Measurements from ENCODE around the gene CACNG6. TPM values are rescaled to one million over a fixed set of nuclear protein-coding genes. Genes with fewer than 3 reads are reported as not detected.

The CACNG6 gene
- total RNA-seq, 1 experiment from 2014 or later: 1.0 TPM

DNA sequence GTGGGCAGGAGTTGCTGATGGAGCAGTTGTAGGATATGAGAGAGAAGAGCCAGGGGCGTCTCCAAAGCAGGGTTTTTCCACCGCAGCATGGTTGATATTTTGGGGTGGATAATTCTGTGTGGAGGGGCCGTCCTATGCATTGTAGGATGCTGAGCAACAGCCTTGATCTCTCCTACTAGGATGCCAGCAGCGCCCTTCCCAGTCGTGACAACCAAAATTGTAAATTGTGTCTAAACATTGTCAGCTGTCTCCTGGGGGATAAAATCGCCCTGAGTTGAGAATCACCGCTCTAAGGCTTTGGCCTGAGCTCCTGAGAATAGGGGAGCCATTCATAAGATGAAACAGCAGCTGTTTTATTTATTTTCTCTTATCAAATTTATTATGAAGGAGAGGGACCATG, 24.5 kb upstream of the CACNG6 start:
- DNase-seq (ENCODE audit: low read depth): no peak

GRCh38 chr19:53969366-53969765, 22.1 kb upstream of the CACNG6 start:
- no peak for DNase-seq (ENCODE audit: low read depth)

DNA sequence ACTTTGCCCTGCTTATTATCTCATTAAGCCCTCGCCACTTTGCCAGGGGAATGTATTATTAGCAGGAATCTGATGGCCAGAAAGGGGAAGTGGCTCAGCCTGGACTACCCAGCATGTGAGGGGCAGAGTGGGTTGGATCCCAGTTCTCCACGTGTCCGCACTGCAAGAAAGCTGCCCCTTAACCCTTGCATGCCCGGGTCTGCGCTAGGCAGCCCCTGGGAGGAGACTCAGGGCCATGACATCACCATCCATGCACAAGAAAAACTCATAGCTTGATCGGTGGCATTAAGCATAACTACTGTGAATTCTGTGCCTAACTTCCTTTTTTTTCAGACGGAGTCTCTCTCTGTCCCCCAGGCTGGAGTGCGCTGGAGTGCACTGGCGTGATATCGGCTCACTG, 19.8 kb upstream of the CACNG6 start:
- DNase-seq (ENCODE audit: low read depth): no peak

- peak; percentile 90 for DNase-seq (ENCODE audit: low read depth)
These were observed 13.9 kb upstream of the CACNG6 start for GRCh38 chr19:53977429-53977990.

DNA sequence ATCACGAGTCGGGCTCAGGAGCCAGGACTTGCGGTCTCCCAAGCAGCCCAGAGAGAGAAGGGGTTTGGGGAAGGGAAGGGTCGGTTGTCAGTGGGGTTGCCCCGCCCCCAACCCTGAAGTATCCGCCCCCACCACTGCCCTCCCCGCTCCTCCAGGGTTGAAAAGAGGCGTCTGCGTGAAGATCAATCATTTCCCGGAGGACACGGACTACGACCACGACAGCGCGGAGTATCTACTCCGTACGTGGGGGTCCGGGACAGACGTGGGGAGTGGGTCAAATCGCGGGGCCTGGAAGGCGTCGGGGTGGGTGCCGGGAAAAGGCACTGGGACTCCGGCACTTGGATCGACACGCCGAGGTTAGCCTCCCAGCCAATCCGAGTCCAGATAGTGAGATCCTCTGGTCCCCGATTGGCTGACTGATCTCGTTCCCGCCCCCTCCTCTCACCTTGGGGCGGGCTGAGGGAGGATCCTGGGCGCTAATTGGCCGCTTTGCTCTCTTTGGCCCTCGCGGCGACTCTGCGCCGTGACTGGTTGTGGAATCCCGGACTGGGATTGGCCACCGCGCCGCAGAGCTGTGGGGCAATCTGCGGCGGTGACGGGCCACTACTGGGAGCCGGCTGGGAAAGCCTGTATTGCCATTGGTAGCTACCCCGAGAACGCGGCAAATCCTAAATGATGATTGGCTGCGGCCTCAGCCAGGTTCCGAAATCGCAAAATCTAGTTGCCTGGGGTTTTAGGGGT, 13.3 kb upstream of the CACNG6 start:
- peak; percentile 97 for DNase-seq (ENCODE audit: low read depth)

DNA sequence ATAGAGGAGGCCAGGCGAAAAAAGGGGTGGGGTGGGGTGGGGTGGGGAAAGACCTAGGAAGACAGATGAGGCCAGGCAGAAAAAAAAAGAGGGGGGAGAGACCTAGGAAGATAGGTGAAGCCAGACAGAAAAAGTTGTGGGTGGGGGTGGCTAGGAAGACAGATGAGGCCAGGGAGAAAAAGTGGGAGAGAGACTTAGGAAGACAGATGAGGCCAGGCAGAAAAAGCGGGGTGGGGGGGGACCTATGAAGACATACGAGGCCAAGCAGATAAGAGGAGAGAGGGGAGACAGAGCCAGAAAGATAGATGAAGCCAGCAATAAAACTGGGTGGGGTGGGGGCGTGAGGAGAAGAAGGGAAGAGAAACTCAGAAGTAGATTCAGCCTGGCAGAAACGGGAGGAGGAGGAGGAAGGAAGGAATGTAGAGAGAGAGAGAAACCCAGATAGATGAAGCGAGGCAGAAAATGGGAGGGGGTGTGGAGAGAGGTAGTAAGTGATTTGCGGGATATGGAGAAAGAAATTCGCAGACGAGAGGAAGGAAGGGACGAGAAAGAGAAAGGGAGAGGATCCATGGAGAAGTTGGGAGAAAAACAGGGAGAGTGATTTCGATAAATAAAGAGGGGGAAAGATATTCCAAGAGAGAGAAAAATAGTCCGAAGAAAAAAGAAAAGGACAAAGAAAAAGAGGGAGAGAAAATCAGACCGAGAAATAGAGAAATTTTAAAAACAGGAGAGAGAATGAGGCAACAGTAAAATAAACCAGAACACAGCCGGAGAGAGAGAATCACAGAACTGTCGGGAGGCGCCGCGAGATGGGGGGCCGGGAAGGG, 12.2 kb upstream of the CACNG6 start:
- DNase-seq (ENCODE audit: low read depth): no peak

GRCh38 chr19:53980539-53981375, 10.7 kb upstream of the CACNG6 start:
- peak; percentile 68 for DNase-seq (ENCODE audit: low read depth)

- DNase-seq (ENCODE audit: low read depth): no peak
These were observed 10.0 kb upstream of the CACNG6 start for GRCh38 chr19:53981376-53981951.

- DNase-seq (ENCODE audit: low read depth): peak; percentile 43
These were observed 9.4 kb upstream of the CACNG6 start for GRCh38 chr19:53982001-53982451.

GRCh38 chr19:53982611-53983010, 8.8 kb upstream of the CACNG6 start:
- DNase-seq (ENCODE audit: low read depth): peak; percentile 76

DNA sequence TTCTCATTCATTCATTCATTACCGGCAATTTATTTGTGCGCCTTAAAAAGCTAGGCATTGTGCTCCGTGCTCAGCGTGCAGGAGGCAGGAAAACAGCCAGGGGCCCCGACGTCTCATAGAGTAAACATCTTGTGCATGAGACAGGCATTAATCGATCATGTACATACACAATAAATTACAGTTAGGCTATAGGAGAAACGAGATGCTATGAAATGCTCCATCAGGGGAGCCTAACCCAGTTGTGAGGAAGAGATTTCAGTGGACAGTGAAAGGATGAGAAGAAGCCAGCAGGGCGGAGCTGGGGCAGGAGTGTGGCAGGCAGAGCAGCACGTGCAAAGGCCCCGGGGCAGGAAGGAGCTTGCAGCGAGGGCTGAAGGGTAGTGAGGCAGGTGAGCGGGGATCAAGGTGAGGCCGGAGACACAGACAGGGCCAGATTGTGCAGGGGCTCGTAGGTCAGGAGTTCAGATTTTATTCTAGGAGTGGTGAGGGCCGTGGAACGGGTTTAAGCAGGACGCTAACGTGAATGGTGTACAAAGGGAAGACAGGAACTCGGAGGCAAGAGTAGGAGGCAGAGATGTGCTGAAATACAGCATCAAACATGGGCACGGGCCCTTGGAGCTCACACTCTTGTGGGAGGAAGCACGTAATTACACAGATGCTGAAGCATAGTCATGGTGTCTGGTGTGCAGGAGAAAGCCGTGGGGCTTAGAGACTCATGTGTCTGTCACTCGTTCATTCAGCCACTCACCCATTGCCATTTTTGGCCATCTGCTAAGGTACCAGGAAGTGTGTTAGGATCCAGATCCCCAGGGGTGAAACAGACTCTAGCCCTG, 7.8 kb upstream of the CACNG6 start:
- DNase-seq (ENCODE audit: low read depth): no peak

DNA sequence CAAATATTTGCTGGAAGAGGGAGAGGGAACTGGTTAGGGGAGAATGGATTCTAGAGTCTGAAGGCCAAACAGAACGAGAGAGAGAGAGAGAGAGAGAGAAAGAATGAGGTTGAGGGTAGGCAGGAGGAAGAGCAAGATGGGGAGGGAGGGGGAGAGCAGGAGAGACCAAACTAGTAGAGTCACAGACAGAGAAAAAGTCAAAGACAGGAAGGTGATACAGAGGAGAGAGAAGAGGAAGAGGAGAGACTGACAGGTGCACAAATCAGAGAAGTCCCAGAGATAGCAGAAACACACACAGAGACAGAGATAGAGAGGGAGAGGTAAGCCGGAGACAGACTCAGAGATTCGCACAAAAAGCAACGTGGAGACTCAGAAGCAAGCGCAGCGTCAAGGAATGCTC, 5.6 kb upstream of the CACNG6 start:
- no peak for DNase-seq (ENCODE audit: low read depth)

DNA sequence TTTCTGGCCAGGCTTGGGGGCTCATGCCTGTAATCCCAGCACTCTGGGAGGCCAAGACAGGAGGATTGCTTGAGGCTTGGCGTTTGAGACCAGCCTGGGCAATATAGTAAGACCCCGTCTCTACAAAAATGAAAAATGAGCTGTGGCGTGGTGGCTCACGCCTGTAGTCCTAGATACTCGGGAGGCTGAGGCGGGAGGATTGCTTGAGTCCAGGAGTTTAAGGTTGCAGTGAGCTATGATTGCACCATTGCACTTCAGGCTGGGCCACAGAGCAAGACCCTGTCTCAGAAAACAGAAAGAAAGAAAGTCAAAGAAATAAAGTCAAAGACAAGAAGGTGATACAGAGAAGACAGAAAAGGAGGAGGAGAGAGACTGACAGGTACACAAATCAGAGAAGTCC, 2.5 kb upstream of the CACNG6 start:
- DNase-seq (ENCODE audit: low read depth): no peak

DNA sequence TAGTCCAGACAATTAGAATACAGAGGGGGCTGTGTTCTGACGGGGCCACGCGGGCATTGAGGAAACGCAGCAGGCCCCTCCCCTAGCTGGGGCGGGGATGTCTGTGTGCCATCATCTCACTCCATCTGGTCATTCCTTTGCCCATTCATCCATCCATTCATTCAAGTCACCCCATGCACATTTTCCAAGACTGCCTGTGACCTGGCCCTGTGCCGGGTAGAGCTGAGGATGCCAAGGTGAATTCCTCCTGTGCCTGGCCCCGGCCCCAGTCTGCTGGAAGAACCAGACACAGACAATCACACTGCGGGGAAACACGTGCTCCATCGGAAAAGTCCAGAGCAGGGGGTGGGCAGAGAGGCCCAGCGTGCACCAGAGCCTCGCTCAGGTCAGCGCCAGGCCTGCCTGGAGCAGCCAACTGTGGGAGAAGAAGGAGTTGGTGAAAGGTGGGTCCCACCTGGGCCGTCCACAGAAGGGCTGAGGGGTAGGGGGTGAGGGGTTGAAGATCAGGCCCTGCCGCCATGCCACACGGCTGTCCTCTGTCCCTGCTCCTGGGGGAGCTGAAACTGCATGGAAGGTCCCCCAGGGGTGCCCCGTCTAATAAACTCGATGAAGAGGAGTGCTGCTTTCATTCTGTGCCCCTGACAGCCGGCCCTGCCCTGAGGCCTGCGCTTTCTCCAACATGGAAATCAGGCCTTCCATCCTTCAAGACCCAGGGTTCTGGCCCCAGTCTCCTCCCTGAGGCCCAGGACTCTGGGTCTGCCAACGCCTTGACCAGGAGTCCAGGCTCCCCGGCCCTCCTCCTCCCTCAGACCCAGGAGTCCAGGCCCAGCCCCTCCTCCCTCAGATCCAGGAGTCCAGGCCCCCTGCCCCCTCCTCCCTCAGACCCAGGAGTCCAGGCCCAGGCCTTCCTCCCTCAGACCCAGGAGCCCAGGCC, 1.6 kb upstream of the CACNG6 start:
- peak; percentile 54 for DNase-seq (ENCODE audit: low read depth)

DNA sequence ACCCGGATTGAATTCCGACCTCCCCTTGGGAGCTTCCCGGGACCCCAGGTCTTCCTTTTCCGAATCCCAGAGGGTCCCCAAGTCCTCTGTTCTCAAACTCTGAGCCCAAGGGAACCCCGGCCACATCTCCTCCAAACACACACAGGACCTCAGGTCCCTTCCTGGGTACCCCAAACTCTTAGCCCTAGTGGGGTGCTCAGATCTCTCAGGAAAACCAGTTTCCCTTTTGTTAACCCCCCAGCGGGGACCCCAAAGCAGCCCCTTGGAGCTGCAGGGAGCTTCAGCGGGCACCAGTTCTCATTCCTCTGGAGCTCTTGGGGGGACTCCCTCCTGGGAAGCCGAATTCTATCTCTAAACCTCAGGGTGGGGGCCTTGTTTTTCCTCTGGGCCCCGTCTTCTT, 774 bp downstream of the CACNG6 start:
- no peak for DNase-seq (ENCODE audit: low read depth)

GRCh38 chr19:53992815-53993214, 1.4 kb downstream of the CACNG6 start:
- DNase-seq (ENCODE audit: low read depth): no peak

DNA sequence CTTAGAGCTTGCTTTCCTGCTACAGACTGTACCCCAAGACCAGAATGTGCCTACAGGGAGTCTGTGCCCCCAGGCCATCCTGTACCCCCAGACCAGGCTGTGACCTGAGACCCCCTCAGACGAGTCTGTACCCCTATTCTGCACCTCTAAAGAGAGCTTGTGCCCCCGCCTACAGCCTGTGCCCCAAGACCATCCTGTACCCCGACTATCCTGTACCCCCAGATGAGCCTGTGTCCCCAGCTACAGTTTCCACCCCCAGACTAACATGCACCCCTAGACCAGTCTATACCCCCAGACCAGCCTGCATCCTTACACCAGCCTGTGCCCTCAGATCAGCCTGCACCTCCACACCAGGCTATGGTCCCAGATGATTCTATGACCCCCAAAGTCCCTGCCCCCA, 2.0 kb downstream of the CACNG6 start:
- DNase-seq (ENCODE audit: low read depth): no peak

- no peak for DNase-seq (ENCODE audit: low read depth)
These were observed 3.4 kb downstream of the CACNG6 start for GRCh38 chr19:53994811-53995210.

DNA sequence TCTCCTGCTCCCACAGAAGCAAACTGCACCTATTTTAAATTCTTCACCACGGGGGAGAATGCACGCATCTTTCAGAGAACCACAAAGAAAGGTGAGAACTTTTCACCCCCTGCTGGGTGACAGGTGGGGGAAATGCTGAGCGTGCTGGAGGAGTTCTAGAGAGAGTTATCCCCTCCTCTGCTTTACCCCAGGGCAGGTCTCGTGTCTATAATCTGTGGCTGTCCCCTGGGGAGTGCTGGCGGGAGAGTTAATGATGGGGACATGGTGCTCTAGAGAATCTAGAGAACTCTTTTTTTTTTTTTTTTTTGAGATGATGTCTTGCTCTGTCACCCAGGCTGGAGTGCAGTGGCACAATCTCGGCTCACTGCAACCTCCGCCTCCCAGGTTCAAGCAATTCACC, 6.8 kb downstream of the CACNG6 start:
- DNase-seq (ENCODE audit: low read depth): no peak
